K562 (cell line): ENCODE data around the gene SRP72. TPM values are rescaled to one million over a fixed set of nuclear protein-coding genes. Genes with fewer than 3 reads are reported as not detected.

Source experiments
- ATAC-seq: fragments of 200-7000 bp; cut with Tn5 transposase; 3 replicates; pipeline ENCODE4 v1.9.1; 2020; ENCODE audit warnings: moderate library complexity
- BruUV-seq: library from RNA; stranded (reverse); fragments of 400-500 nt; replicated peaks from 2 replicates; lab custom pipeline; 2021; lab: Mats Ljungman, UMichigan
- CTCF ChIA-PET: fragments of 300-600 bp; formaldehyde crosslinking; extraction: SDS; loops from one replicate; lab custom pipeline; 2021; ENCODE audit warnings: low intra/inter-chr PET ratio; lab: Yijun Ruan, JAX
- POLR2A ChIA-PET: fragments of 300-600, 350-650 bp; sonication (Branson Sonifier 250); formaldehyde crosslinking; extraction: SDS; loops from one replicate; lab custom pipeline; 2021; ENCODE audit warnings: antibody characterized with exemption, inconsistent platforms; lab: Yijun Ruan, JAX
- DNase-seq, 4 experiments: peaks; one replicate each; pipeline versions ENCODE4 v3.0.0 to v3.0.0-alpha.2; 2011 to 2018; ENCODE audit warnings: low spot score in 3 of 4, mixed read lengths in 3 of 4; ENCODE audit errors: extremely low read depth in 1 of 4
- FAIRE-seq: peaks from 2 replicates; lab custom pipeline; 2011; peaks lifted over from hg19 to GRCh38; lab: Jason Lieb, UNC
- H2AFZ ChIP-seq: 2 replicates; pipeline ENCODE4 v1.6.0; 2011; ENCODE audit warnings: low read depth, low read length, control low read depth, inconsistent platforms
- H3K27ac ChIP-seq: fragments of 200-600 bp; 3 replicates; pipeline ENCODE4 v1.8.0; 2011; ENCODE audit warnings: low read depth, mild to moderate bottlenecking, control low read depth, inconsistent platforms, low read length, moderate library complexity, mixed read lengths; ENCODE audit errors: extremely low read depth
- H3K27me3 ChIP-seq, 2 experiments: fragments of 300-600 bp in 1 of 2; 2 replicates in 1 of 2; 3 replicates in 1 of 2; pipeline versions ENCODE4 v1.6.0 to v1.8.0; 2011; ENCODE audit warnings: inconsistent platforms in 2 of 2, low read length in 2 of 2, mild to moderate bottlenecking in 1 of 2, mixed read lengths in 1 of 2, moderate library complexity in 1 of 2; ENCODE audit not compliant: control insufficient read depth in 2 of 2, insufficient read depth in 2 of 2
- H3K36me3 ChIP-seq: fragments of 300-600 bp; 3 replicates; pipeline ENCODE4 v1.8.0; 2011; ENCODE audit warnings: mild to moderate bottlenecking, low read length, inconsistent platforms; ENCODE audit not compliant: control insufficient read depth, insufficient read depth
- H3K4me1 ChIP-seq, 2 experiments: fragments of 200-600 bp in 1 of 2; replicated peaks in 1 of 2; 2 replicates in 1 of 2; 3 replicates in 1 of 2; pipeline versions ENCODE4 v1.5.1 to v1.8.0; 2011; ENCODE audit warnings: inconsistent platforms in 2 of 2, low read length in 2 of 2, mild to moderate bottlenecking in 1 of 2, mixed read lengths in 1 of 2, moderate library complexity in 1 of 2; ENCODE audit not compliant: control insufficient read depth in 2 of 2, insufficient read depth in 2 of 2
- H3K4me2 ChIP-seq: 2 replicates; pipeline ENCODE4 v1.6.1; 2011; ENCODE audit warnings: low read length, control low read depth, inconsistent platforms, mixed read lengths; ENCODE audit not compliant: insufficient read depth
- H3K4me3 ChIP-seq: fragments of 200-600 bp; sonication (generic), shearing (Covaris generic); 2 replicates; pipeline ENCODE4 v1.5.1; 2016; ENCODE audit warnings: control low read depth, inconsistent platforms
- H3K79me2 ChIP-seq: fragments of 200-600 bp; 3 replicates; pipeline ENCODE4 v1.8.0; 2011; ENCODE audit warnings: low read length, inconsistent platforms; ENCODE audit not compliant: control insufficient read depth, insufficient read depth
- H3K9ac ChIP-seq, 2 experiments: 2 replicates each; pipeline versions ENCODE4 v1.6.0 to v1.6.1; 2011; ENCODE audit warnings: low read depth in 2 of 2, low read length in 2 of 2, control low read depth in 1 of 2, inconsistent platforms in 1 of 2, mild to moderate bottlenecking in 1 of 2, mixed read lengths in 1 of 2; ENCODE audit not compliant: insufficient read depth in 1 of 2
- H3K9me1 ChIP-seq: one replicate; pipeline ENCODE4 v1.6.0; 2011; ENCODE audit warnings: inconsistent platforms, mild to moderate bottlenecking, low read length, moderate library complexity; ENCODE audit not compliant: control insufficient read depth, insufficient read depth
- H3K9me3 ChIP-seq: replicated peaks from 2 replicates; pipeline ENCODE4 v1.5.1; 2011; ENCODE audit warnings: low read depth, low read length, inconsistent platforms; ENCODE audit not compliant: control insufficient read depth, insufficient read depth
- H4K20me1 ChIP-seq: replicated peaks from 2 replicates; pipeline ENCODE4 v1.6.1; 2011; ENCODE audit warnings: low read length, inconsistent platforms, mixed read lengths; ENCODE audit not compliant: control insufficient read depth, insufficient read depth
- ATF1 ChIP-seq, 2 experiments: fragments of 450-650 bp in 1 of 2; IDR thresholded peaks; 2 replicates each; pipeline ENCODE4 v1.6.1; 2016; ENCODE audit warnings: missing compliant biosample characterization in 1 of 2, missing genetic modification characterization in 1 of 2
- CTCF ChIP-seq, 3 experiments: IDR thresholded peaks in 2 of 3; conservative IDR thresholded peaks in 1 of 3; 2 replicates each; pipeline ENCODE4 v1.5.1; 2011 to 2012; ENCODE audit warnings: low read length in 3 of 3, mild to moderate bottlenecking in 3 of 3, control low read depth in 2 of 3, improper control_type of control experiment in 1 of 3, inconsistent platforms in 1 of 3, low read depth in 1 of 3, mixed read lengths in 1 of 3, moderate library complexity in 1 of 3; ENCODE audit not compliant: insufficient read depth in 2 of 3
- DEAF1 ChIP-seq: fragments of 450-650 bp; formaldehyde crosslinking; IDR thresholded peaks from 2 replicates; pipeline ENCODE4 v1.4.0; 2020; ENCODE audit warnings: mild to moderate bottlenecking, moderate library complexity
- E2F4 ChIP-seq: sonication (generic); formaldehyde crosslinking; IDR thresholded peaks from 2 replicates; pipeline ENCODE4 v1.8.0; 2022; ENCODE audit warnings: mild to moderate bottlenecking, low read depth, missing genetic modification reagents
- EP300 ChIP-seq: IDR thresholded peaks from 2 replicates; pipeline ENCODE4 v1.6.1; 2012; ENCODE audit warnings: low read length, improper control_type of control experiment
- HMG20A ChIP-seq: fragments of 450-650 bp; formaldehyde crosslinking; conservative IDR thresholded peaks from 2 replicates; pipeline ENCODE4 v1.4.0; 2020; ENCODE audit warnings: mild to moderate bottlenecking, mixed read lengths
- JUNB ChIP-seq: fragments of 450-650 bp; formaldehyde crosslinking; conservative IDR thresholded peaks from 2 replicates; pipeline ENCODE4 v1.4.0; 2020; ENCODE audit warnings: mild to moderate bottlenecking
- KDM1A ChIP-seq, 2 experiments: fragments of 450-650 bp; IDR thresholded peaks; 2 replicates each; pipeline ENCODE4 v1.6.1; 2016; ENCODE audit warnings: mild to moderate bottlenecking in 2 of 2
- RAD21 ChIP-seq, 2 experiments: fragments of 250-450 bp in 1 of 2; fragments of 450-650 bp in 1 of 2; sonication (Bioruptor Pico) in 1 of 2; formaldehyde crosslinking in 1 of 2; IDR thresholded peaks in 1 of 2; conservative IDR thresholded peaks in 1 of 2; 2 replicates each; pipeline versions ENCODE4 v1.4.0 to v1.8.0; 2020 to 2022; ENCODE audit warnings: mild to moderate bottlenecking in 2 of 2, moderate library complexity in 1 of 2
- SMC3 ChIP-seq: conservative IDR thresholded peaks from 2 replicates; pipeline ENCODE4 v1.6.1; 2011; ENCODE audit warnings: low read depth, low read length, improper control_type of control experiment; ENCODE audit not compliant: insufficient read depth
- ZFP1 ChIP-seq: fragments of 450-650 bp; formaldehyde crosslinking; IDR thresholded peaks from 2 replicates; pipeline ENCODE4 v1.4.0; 2020; ENCODE audit warnings: mild to moderate bottlenecking, mixed read lengths
- ZNF12 ChIP-seq: sonication (generic); formaldehyde crosslinking; IDR thresholded peaks from 2 replicates; pipeline ENCODE4 v1.4.0; 2020; ENCODE audit warnings: mild to moderate bottlenecking, missing genetic modification reagents
- ZNF311 ChIP-seq: fragments of 250-450 bp; sonication (Bioruptor Pico); IDR thresholded peaks from 2 replicates; pipeline ENCODE4 v1.4.0; 2020; ENCODE audit warnings: mild to moderate bottlenecking, moderate library complexity
- WGBS: fragments of 100-300 bp; shearing (Covaris generic); methylation state at CpG from one replicate; pipeline ENCODE4 v1.1.6; 2016; ENCODE audit warnings: low coverage, mixed read lengths; ENCODE audit not compliant: insufficient coverage; ENCODE audit errors: missing lambda C conversion rate; 5-methylcytosine and 5-hydroxymethylcytosine counted together
- in situ Hi-C: fragments of 300-500 bp; cut with MboI; formaldehyde crosslinking; loops from 4 replicates; pipeline ENCODE4 v1.15.0; 2018; ENCODE audit warnings: inconsistent platforms, mixed read lengths
- intact Hi-C: fragments of 100-400 bp; cut with micrococcal nuclease; formaldehyde crosslinking; loops from 2 replicates; pipeline ENCODE4 v1.14.2; 2022
- polyA plus RNA-seq, 8 experiments: library from polyadenylated mRNA; depleted of rRNA in 4 of 8; stranded (reverse) in 5 of 8; unstranded in 3 of 8; fragments of >200 nt; fragmentation: Nextera tagmentation in 2 of 8; fragmentation: Illumina TruSeq in 1 of 8; extraction: Ambion mirVana in 2 of 8; extraction: Trizol in 1 of 8; gene quantifications; 2 replicates each; pipeline versions ENCODE4 v1.2.1 to v1.2.3, GENCODE V29; 2011 to 2014; ENCODE audit warnings: inconsistent platforms in 1 of 8, missing spikeins in 1 of 8
- total RNA-seq, 7 experiments: library from RNA; depleted of rRNA in 6 of 7; stranded (reverse); fragments of >200 nt in 6 of 7; fragmentation: Illumina TruSeq in 2 of 7; extraction: Trizol in 2 of 7; gene quantifications; 2 replicates each; pipeline versions ENCODE4 v1.2.1 to v1.2.3, GENCODE V29; 2011 to 2021; ENCODE audit warnings: low replicate concordance in 1 of 7

SRP72 gene
- total and polyA plus RNA-seq, 9 of the 15 experiments (the other 6 are each of a cell fraction or from before 2014, with no cell fraction given) = 124 to 341 (median 202) TPM

- Histone ChIP-seq H3K9me3 (no peaks in the 10 kb centered on the region), H3K9ac (no peak overlapping the region), H3K27me3 (no peaks in the 10 kb centered on the region), H3K9me1 (no peaks in the 10 kb centered on the region), H4K20me1 (peaks cover 10% of the 10 kb centered on the region; the same call in 1 of the 2 replicates), H3K36me3 (peaks cover 39% of the 10 kb centered on the region; the same call in 2 of the 3 replicates), H3K4me1 (peaks cover 0 to 9% of the 10 kb centered on the region in 2 experiments; a peak in 3 of 5 replicates), H2AFZ (no peak overlapping the region), H3K4me3 (no peak overlapping the region), H3K27ac (no peak overlapping the region), H3K4me2 (no peak overlapping the region), H3K79me2 (peaks cover 100% of the 10 kb centered on the region)
- peak; percentile 42 for FAIRE-seq
- WGBS = 25% methylated on average over 5 of the region's 5 CpGs
- ChIA-PET POLR2A (interaction anchor here (0.7 to 2.1 kb wide), 6 partner anchors 11 to 41 kb away, joined by 3 to 10 read pairs (median 4); partner anchors contain the start of genes PAICS and PPAT), CTCF (interaction anchor here (0.6 to 1.6 kb wide), 4 partner anchors 119 to 375 kb away, joined by 3 to 6 read pairs (median 4); no protein-coding TSS in a partner anchor)
- ATAC-seq = peak; percentile 75
- peak; percentile 20 to 51 (median 35) for DNase-seq
- in situ Hi-C loops = no loop called here
- no TSS peak for BruUV-seq
- intact Hi-C loops = no loop called here
- TF ChIP-seq SMC3 (peak; percentile 18; the same call in 1 of the 2 replicates), E2F4 (CRISPR knock-in tag) (no peak), KDM1A (IDR thresholded peaks at IDR 0.05) (no peak), ATF1 (CRISPR knock-in tag; IDR thresholded peaks at IDR 0.05) (no peak), ATF1 (tag; IDR thresholded peaks at IDR 0.05) (no peak), CTCF (IDR thresholded peaks at IDR 0.05 in 2 of 3, conservative IDR thresholded peaks at IDR 0.05 in 1 of 3; ENCODE audit: insufficient read depth in 2 of 3, low read depth in 1 of 3, low read length in 3 of 3) (peak; percentile 31 to 67 (median 54); a peak in 5 of 6 replicates), HMG20A (CRISPR knock-in tag) (no peak), ZFP1 (no peak), RAD21 (CRISPR knock-in tag; conservative IDR thresholded peaks at IDR 0.05 in 1 of 2, IDR thresholded peaks at IDR 0.05 in 1 of 2) (peak; percentile 48 to 54), DEAF1 (0 out of 2 replicates have a peak, but pooled peaks have one; percentile 13), ZNF311 (CRISPR knock-in tag) (no peak), EP300 (no peak), JUNB (CRISPR knock-in tag) (no peak), ZNF12 (CRISPR knock-in tag) (no peak)
Observed at GRCh38 chr4:56424697-56425514, 42.5 kb upstream of the SRP72 start.
